Activated B cell treated with CpG ODN at 0.5 μM for 24 hours (primary cell): ENCODE data around the gene LMTK2. TPM values are rescaled to one million over a fixed set of nuclear protein-coding genes. Genes with fewer than 3 reads are reported as not detected.

Source experiments
- ATAC-seq: fragments of 200-7000 bp; cut with Tn5 transposase; one replicate; pipeline ENCODE4 v1.10.0; 2021; ENCODE audit warnings: low read depth, mild to moderate bottlenecking, moderate library complexity
- CTCF ChIA-PET: fragments of 350-600 bp; sonication (Branson Sonifier 250); formaldehyde crosslinking; loops from one replicate; lab custom pipeline; 2021; ENCODE audit warnings: antibody characterized with exemption; lab: Charles Lee
- POLR2A ChIA-PET: fragments of 350-600 bp; sonication (Branson Sonifier 250); formaldehyde crosslinking; loops from one replicate; lab custom pipeline; 2021; ENCODE audit warnings: antibody characterized with exemption; lab: Charles Lee
- DNase-seq: peaks from one replicate; pipeline ENCODE4 v3.0.0; 2022
- H3K27ac Mint-ChIP-seq: one replicate; pipeline ENCODE4 v1.8.0; 2020; ENCODE audit warnings: mixed read lengths
- H3K27me3 Mint-ChIP-seq: one replicate; pipeline ENCODE4 v1.8.0; 2021; ENCODE audit warnings: mixed read lengths
- H3K36me3 Mint-ChIP-seq: one replicate; pipeline ENCODE4 v1.8.0; 2021; ENCODE audit warnings: low read depth, mixed read lengths
- H3K4me1 Mint-ChIP-seq: one replicate; pipeline ENCODE4 v1.8.0; 2021; ENCODE audit warnings: mixed read lengths
- H3K4me3 Mint-ChIP-seq: one replicate; pipeline ENCODE4 v1.8.0; 2020; ENCODE audit warnings: mild to moderate bottlenecking, mixed read lengths
- H3K9me3 Mint-ChIP-seq: one replicate; pipeline ENCODE4 v1.8.0; 2020; ENCODE audit warnings: mixed read lengths
- CTCF ChIP-seq: fragments of 200-600 bp; IDR thresholded peaks from one replicate; pipeline ENCODE4 v1.8.0; 2022; ENCODE audit warnings: antibody characterized with exemption, mild to moderate bottlenecking
- intact Hi-C: fragments of 100-400 bp; cut with micrococcal nuclease; formaldehyde crosslinking; loops from one replicate; pipeline ENCODE4 v1.15.1; 2024
- total RNA-seq: library from RNA; stranded (reverse); gene quantifications from 2 replicates; pipeline ENCODE4 v1.2.3, GENCODE V29; 2022

LMTK2 gene
- total RNA-seq, 1 donor from 2014 or later = 9.6 TPM

GRCh38 chr7:98236355-98237185 lies 129.9 kb downstream of the LMTK2 start:
- intact Hi-C loops = no loop called here
- DNase-seq = no peak
- no peaks in the 10 kb centered on the region for H3K9me3 Mint-ChIP-seq
- H3K27ac Mint-ChIP-seq = no peak overlapping the region
- peaks cover 58% of the 10 kb centered on the region for H3K36me3 Mint-ChIP-seq
- no peak overlapping the region for H3K4me3 Mint-ChIP-seq
- no peaks in the 10 kb centered on the region for H3K4me1 Mint-ChIP-seq
- ChIA-PET POLR2A (interaction anchor here (0.6 to 1.2 kb wide), 2 partner anchors 8 to 34 kb away, joined by 3 to 5 read pairs; no protein-coding TSS in a partner anchor), CTCF (no interaction called here)
- no peak for TF ChIP-seq CTCF
- ATAC-seq = no peak
- no peaks in the 10 kb centered on the region for H3K27me3 Mint-ChIP-seq

- H3K4me1 Mint-ChIP-seq = no peaks in the 10 kb centered on the region
- DNase-seq (no peak), ATAC-seq (no peak)
- no peaks in the 10 kb centered on the region for H3K9me3 Mint-ChIP-seq
- H3K27me3 Mint-ChIP-seq = no peaks in the 10 kb centered on the region
- H3K36me3 Mint-ChIP-seq = peaks cover 53% of the 10 kb centered on the region
- TF ChIP-seq CTCF = no peak
- POLR2A ChIA-PET = no interaction called here
- intact Hi-C loops = no loop called here
- CTCF ChIA-PET = no interaction called here
- H3K27ac Mint-ChIP-seq = no peak overlapping the region
- no peak overlapping the region for H3K4me3 Mint-ChIP-seq
Observed at GRCh38 chr7:98238076-98238475, 131.4 kb downstream of the LMTK2 start.

- POLR2A ChIA-PET = no interaction called here
- intact Hi-C loops = no loop called here
- no peak for ATAC-seq
- Mint-ChIP-seq H3K27me3 (no peaks in the 10 kb centered on the region), H3K4me3 (no peak overlapping the region), H3K27ac (no peak overlapping the region), H3K9me3 (no peaks in the 10 kb centered on the region), H3K36me3 (peaks cover 51% of the 10 kb centered on the region), H3K4me1 (no peaks in the 10 kb centered on the region)
- no peak for DNase-seq
- TF ChIP-seq CTCF = no peak
- CTCF ChIA-PET = no interaction called here
Observed at GRCh38 chr7:98238976-98239375, 132.3 kb downstream of the LMTK2 start.

GRCh38 chr7:98240961-98241673 lies 134.5 kb downstream of the LMTK2 start:
- H3K9me3 Mint-ChIP-seq = no peaks in the 10 kb centered on the region
- TF ChIP-seq CTCF = no peak
- H3K4me3 Mint-ChIP-seq = no peak overlapping the region
- DNase-seq = no peak
- H3K4me1 Mint-ChIP-seq = no peaks in the 10 kb centered on the region
- H3K27me3 Mint-ChIP-seq = no peaks in the 10 kb centered on the region
- POLR2A ChIA-PET = no interaction called here
- H3K36me3 Mint-ChIP-seq = peaks cover 50% of the 10 kb centered on the region
- CTCF ChIA-PET = interaction anchor here (1.4 kb wide), 1 partner anchor 72 kb away, joined by 5 read pairs; no protein-coding TSS in a partner anchor
- H3K27ac Mint-ChIP-seq = no peak overlapping the region
- intact Hi-C loops = loop anchor here (1.0 to 2.0 kb wide), 4 partner anchors 38 to 220 kb away; partner anchors contain the start of gene LMTK2
- peak; percentile 71 for ATAC-seq
